RKO (cell line): ENCODE results near the gene RIMS4.
"Not testable (repeated sequence)": the region's sequence is repeated elsewhere in the genome, so short reads cannot be mapped to it uniquely, and the experiment has no call there.

Source experiments
- DNase-seq: peaks from one replicate; pipeline ENCODE4 v3.0.0-alpha.2; 2016; ENCODE audit warnings: low spot score

Gene RIMS4

DNA sequence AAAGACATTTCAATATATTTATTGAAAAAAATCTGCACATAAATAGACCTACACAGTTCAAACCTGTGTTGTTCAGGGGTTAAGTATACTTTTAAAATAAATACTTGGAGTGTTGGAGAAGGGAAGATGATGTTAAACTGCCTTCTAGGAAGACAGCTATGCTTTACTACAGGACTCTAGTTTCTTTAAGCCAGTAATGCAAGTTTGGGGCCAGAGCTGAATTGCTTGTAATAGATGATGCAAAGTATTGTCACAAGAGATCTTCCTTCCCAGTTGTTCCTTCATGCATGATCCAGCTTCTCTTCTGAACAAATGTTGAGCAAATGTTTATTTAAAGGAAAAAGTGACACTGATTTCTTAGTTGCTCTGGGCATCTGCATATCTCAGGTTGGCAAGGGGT is 20.2 kb upstream of the RIMS4 start:
- no peak for DNase-seq

GRCh38 chr20:44829688-44830087 is 19.3 kb upstream of the RIMS4 start:
- no peak for DNase-seq

GRCh38 chr20:44828640-44829039 is 18.3 kb upstream of the RIMS4 start:
- no peak for DNase-seq

GRCh38 chr20:44827401-44827800 is 17.1 kb upstream of the RIMS4 start:
- no peak for DNase-seq

GRCh38 chr20:44821576-44821975 is 11.2 kb upstream of the RIMS4 start:
- not testable (repeated sequence) for DNase-seq

GRCh38 chr20:44819936-44820335 is 9.6 kb upstream of the RIMS4 start:
- DNase-seq, result no peak

- no peak for DNase-seq
Measured at GRCh38 chr20:44817143-44817910, 7.0 kb upstream of the RIMS4 start.

GRCh38 chr20:44814937-44815336 is 4.6 kb upstream of the RIMS4 start:
- DNase-seq, result no peak

DNA sequence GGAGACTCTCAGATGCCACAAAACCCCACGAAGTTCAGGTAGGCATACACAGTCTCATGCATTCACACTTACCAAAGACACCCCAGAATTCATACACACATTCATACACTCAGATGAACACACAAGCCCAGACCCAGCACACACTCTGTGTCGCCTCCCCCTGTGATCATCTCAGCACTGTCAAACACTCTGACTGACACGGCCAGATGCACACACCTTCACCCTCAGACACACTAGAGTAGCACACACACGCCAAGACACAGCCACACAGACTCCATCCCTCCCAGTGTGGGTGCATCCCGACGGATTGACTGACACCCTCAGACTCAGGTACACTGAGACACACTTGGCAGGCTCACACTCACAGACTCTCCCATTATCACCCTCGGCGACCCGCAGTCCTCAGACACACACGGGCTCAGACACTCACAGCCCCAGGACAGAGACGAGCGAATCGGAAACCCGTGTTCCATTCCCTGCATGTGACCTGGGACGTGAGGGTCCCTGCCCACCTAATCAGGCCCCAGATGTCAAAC is 872 bp upstream of the RIMS4 start:
- DNase-seq, result no peak

GRCh38 chr20:44810061-44810390 is 320 bp downstream of the RIMS4 start:
- DNase-seq, result no peak

- no peak for DNase-seq
Measured at GRCh38 chr20:44809380-44810060, 826 bp downstream of the RIMS4 start.

GRCh38 chr20:44807684-44808056 is 2.7 kb downstream of the RIMS4 start:
- no peak for DNase-seq

DNA sequence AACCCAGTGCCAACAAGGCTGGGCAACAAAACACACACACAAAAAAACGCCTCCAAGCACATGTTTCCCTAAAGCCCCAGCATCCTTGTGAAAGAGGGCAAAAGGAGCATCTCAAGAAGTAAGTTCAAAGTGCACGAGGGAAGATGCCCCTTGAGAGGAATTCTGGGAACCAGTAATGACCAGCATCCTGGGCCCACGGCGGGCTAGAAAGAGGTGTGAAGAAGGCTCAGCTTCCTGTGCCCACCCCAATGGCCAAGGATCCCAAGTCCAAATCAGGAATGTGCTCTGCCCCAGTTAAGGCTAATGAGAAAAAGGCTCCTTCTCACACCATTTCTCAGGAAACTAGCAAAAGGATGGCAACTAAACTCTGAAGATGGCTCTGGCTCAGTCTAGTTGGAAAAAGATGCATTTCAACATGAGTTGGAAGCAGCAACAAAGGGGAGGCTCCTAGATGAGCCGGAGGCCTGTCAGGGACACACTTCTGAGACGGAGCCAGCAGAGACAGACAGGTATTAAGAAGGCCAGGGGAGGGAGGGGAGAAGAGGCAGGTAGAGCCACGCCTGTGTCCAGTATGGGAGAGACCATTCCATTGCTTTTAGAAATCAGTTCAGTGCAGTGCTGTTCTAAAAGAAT is 3.2 kb downstream of the RIMS4 start:
- no peak for DNase-seq

DNA sequence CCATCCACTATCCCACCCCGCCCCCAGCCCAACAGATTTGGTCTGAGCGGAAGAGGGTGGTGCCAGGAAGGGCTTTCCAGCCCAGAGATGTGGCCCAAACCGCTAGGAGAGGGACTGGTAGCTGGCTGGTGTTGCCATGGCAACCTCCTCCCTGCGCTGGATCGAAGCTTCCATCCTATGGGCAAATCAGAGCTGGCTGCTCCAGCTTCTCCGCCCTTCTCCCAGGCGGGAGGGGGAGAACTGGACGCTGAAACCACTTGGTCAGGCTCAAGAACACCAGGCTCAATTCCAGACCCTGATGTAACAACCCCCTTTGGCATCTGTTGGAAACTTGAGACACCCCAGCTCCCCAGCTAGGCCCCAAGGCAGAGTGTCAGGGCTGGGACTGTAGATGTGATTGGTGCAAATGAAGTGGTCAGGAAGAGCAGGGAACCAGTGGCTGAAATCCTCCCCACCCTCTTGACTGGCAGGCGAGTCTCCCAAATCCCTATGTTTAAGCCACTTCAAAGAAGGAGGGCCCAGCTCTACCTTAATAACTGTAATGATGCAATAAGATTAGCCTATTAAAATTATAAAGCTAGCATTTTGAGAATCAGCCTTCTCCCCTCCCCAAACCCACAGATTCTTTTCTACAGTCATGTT is 4.2 kb downstream of the RIMS4 start:
- DNase-seq, result no peak

- DNase-seq, result no peak
Measured at GRCh38 chr20:44805335-44805978, 4.9 kb downstream of the RIMS4 start.

- DNase-seq, result no peak
Measured at GRCh38 chr20:44803383-44803941, 6.9 kb downstream of the RIMS4 start.

DNA sequence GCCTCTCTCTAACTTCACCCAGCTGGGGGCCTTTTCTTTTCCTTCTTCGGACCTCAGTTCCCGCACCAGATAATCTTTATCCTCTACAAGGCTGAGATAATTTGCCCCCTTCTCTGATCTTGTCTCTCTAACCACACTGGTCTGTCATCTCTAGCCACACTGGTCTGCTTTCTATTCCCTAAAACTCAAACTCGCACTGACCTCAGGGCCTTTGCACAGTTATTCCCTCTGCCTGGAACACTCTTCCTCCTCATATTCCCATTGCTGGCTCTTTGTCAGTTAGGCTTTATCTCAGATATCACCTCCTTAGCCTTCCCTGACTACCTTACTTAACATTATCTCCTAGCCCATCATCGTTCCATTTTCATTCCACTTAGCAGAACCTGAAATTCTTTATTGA is 7.6 kb downstream of the RIMS4 start:
- no peak for DNase-seq

DNA sequence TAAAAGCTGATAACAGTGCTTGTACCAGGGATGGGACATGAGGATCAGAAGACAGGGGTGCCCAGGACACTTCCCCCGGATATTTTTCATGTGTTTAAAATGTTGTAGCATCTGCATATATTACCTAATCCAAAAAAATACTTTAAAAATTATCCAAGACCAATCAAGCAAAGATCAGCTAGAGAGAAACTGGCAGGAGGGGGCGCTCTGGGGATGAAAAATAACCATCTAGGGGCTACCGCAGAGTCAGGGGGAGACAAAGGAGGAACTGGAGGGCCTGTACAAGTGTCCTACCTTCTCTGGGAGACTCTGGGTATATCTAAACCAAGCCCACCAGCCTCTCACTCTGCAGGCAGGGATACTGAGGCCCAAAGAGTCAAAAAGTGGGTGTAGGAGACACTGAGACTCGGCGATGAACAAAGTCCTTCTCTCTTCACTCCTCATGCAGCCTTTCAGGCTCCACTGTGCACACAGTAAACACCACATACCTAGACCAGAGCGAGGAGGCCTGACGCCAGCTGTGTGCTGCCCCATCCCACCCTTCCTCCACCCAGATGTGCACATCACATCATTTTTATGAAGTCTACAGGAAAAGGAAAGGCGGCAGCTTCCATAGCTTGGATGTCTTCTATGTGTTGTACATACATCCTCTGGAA is 9.8 kb downstream of the RIMS4 start:
- no peak for DNase-seq

GRCh38 chr20:44799691-44800090 is 10.7 kb downstream of the RIMS4 start:
- DNase-seq, result no peak

DNA sequence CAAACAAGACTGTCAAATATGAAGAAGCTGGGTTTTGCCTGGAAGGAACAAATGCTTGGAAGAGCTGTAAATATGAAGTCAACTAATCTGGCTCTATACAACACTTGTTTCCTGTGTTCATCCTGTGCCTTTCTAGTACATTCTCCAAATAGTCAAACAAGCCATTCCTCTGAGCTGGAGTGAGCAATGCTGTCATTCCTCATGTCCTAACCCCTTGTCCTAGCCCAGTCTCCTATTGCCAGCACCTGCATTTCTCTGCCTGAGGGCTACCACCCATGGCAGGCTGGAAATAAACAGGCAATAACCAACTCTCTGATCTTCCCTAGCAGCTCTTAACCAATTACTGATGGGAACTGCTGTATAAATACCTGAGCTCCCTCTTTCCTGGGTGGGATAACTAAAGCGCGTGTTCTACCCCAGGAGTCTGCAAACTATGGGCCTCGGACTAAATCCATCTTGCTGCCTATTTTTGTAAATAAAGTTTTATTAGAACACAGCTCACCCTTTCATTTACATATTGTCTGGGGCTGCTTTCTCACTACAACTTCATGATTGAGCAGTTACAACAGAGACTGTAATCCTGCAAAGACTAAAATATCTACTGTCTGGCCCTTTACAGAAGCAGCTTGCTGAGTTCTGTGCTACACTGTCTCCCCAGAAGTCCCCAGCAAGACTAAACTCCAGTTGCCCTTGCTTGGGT is 13.4 kb downstream of the RIMS4 start:
- DNase-seq, result no peak

DNA sequence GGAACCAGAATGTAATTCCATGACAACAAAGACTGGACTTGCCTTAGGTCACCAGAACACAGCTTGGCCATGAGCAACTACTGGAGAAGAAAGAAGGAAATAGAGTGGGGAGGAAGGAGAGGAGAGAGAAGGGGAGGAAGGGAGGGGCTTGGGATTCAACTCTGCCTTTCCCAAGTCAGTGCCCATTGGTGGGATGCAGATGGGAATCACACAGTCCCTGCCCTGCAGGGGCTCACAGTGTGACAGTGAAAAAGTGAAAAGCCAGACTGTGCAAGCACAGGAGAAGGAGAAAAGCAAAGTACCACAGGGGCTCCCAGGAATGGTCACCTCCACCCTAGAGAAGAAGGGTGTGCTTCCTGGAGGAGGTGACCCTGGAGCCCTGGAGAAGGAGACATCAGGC is 14.0 kb downstream of the RIMS4 start:
- no peak for DNase-seq
